CD1c-positive myeloid dendritic cell (primary cell): ENCODE measurements around the gene PDE10A.
"Not testable (repeated sequence)": the region's sequence is repeated elsewhere in the genome, so short reads cannot be mapped to it uniquely, and the experiment has no call there.

ENCODE experiments used
- DNase-seq: peaks from one replicate; pipeline ENCODE4 v3.0.0-alpha.2; 2016; ENCODE audit errors: extremely low spot score

PDE10A gene

DNA sequence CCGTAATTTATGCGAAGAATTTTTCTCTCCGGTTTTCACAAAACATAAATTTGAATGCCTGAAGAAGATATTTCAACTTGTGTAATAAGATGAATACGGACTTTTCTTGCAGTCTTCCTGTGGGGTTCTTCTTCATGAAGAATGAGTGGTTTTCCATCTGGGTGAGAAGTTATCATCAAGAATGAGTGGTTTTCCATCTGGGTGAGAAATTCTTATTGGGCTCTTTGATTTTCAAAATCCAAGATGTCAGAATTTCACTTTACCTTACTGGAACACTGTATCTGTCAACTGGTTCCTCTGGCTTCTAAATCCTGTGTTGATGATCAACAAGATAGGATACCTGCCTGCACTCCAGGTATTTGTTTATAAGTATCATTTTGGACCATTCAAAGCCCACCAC, 193.6 kb downstream of the PDE10A start:
- no peak for DNase-seq

DNA sequence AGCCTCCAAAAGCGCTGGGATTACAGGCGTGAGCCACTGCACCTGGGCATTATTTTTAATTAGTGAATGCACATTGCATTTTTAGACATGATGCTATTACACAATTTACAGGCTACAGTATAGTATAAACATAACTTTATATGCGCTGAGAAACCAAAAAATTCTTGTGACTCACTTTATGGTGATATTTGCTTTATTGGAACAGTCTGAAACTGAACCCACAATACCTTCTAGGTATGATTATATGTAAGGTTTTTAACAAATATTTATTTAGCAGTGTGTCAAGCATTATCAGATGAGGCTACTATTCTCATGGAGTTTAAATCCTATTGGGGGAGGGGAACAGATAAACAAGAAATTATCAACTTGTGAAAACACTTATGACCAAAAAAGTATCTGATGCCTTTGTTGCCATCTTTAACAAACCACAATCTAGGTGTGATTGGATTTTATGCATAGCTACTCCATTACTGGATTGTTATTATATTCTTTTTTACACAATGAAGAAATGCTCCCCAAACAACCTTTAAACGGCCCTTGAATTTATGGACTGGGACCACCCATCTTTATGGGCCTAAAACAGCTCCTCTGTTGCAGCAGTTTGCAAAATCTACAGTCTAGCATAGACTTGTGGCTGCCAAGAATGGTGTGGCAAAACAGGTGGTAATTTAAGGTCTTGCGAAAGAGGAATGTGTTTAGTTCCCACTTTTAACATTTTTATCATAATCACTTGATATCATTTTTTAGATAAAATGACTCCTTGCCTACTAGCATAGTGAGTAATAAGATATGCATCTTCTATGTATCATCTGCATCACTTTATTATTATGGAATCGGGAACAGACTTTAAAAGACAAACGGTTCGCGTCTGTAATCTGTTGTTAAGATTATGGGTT, 194.5 kb downstream of the PDE10A start:
- no peak for DNase-seq

DNA sequence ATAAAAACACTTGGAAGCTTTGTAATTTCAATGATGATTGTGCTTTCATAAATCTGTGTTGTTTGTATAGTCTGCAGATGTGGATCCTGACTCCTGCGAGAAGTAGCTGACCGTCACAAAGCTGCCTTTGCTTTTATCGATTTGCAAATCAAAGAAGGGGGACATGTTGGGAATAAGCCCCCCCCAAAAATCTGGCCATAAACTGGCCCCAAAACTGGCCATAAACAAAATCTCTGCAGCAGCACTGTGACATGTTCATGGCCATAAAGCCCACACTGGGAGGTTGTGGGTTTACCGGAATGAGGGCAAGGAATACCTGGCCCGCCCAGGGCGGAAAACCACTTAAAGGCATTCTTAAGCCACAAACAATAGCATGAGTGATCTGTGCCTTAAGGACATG, 199.5 kb downstream of the PDE10A start:
- not testable (repeated sequence) for DNase-seq

- DNase-seq, result not testable (repeated sequence)
Observed at GRCh38 chr6:165459605-165460301, 203.3 kb downstream of the PDE10A start.

- DNase-seq, result no peak
Observed at GRCh38 chr6:165458134-165458533, 204.9 kb downstream of the PDE10A start.

GRCh38 chr6:165456286-165456685, 206.8 kb downstream of the PDE10A start:
- DNase-seq, result no peak

GRCh38 chr6:165455488-165455887, 207.6 kb downstream of the PDE10A start:
- DNase-seq, result no peak

DNA sequence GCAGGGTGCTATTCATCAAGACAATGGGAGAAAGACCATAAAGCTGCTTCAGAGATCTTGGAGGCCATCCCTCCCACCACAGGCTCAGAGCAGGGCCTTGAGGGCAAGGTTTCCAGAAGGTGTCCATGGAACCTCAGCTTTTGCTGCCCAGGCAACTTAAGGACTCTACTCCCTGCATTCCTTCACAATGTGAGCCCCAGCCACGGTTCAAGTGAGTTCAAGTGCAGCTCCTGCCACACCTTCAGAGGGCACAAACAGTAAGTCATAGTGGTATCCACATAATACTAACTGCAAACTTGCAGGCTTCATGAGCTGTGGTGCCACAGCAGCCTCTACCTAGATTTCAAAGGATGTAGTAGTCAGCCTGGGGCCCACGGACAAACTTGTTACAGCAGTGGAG, 209.6 kb downstream of the PDE10A start:
- DNase-seq, result no peak

DNA sequence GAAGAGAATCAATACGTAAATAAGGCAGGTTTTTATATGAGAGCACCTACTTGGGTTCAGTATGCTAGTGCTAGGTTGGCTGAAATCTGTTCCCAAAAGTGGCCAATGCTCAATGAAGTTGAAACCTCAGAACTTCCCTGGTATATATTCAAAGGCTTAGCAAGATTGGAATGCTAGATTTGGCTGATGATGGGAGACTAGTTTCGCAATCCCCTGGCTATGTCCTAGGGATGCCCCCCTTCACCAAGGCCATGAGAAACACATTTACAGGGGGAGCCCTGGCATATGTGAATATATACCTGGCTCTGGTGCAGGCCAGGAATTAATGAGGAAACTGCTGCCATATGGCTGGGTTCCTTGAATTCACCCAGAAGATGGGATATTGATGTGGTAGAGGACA, 211.2 kb downstream of the PDE10A start:
- DNase-seq, result no peak

DNA sequence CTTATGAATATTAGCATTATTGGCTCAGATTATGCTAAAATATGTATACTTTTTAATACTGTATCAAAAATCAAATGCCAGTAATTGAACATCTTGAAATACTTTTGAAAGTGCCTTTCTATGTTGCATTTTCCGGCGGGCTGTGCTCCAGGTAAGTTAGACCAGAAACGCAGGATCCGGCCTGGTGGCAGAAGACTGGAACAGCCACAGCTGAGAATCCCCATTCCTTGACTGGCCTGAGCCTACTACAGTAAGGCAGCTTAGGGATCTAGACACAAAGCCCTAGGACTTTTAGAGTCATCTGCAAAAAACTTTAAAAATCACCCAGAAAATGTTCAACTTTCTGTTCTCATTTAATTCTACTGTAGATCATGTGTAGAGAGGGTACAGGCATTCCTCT, 214.8 kb downstream of the PDE10A start:
- DNase-seq, result no peak

DNA sequence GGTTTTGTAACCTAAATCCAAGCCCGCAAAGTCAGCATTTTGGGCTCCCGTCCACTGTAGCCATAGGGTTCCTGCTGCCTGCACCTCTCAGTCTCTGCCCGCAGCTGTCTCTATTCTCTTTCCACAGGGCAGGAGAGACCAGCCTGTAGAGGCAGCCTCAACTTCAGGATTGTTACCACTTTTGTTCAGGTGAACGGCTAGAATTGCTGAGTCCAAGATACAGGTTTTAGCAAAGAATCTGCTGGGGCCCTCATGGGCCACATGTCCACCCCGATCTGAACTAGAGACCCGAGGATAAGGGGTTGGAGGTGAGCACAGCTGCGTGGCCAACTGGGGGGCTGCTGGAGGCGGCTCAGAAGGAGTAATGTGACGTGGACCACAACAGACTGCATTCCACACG, 215.9 kb downstream of the PDE10A start:
- DNase-seq, result no peak

- no peak for DNase-seq
Observed at GRCh38 chr6:165446331-165446730, 216.7 kb downstream of the PDE10A start.

GRCh38 chr6:165443462-165443861, 219.6 kb downstream of the PDE10A start:
- DNase-seq, result no peak

GRCh38 chr6:165441181-165441580, 221.9 kb downstream of the PDE10A start:
- DNase-seq, result no peak

DNA sequence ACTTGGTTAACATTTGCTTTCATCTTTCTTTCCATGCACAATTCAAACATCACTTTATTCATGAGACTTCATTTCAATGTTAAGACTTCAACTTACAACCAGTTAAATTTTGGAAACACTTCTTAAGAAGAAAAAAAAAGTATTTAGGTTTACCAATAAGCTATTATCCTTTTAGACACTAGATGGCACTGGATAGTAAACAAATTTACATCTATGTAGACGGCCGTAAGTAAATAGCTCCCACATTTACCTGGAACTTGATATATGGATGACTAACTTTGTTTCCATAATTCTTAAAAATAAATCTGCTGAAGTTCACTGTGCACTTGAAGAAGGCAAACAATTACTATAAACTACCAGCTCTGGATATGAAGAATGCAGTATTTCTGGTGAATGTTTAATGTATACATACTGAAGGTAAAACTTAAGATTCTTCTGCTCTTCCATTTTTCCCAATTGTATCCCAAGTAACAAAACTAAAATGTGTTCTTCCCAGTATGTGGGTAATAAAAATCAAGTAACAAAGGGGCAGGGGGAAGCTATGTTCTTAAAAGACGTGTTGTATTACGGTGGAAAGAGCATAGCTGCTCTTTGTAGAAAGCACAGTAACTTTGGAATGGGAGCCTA, 223.0 kb downstream of the PDE10A start:
- no peak for DNase-seq

- DNase-seq, result no peak
Observed at GRCh38 chr6:165426892-165427291, 236.1 kb downstream of the PDE10A start.

GRCh38 chr6:165422192-165422591, 240.8 kb downstream of the PDE10A start:
- DNase-seq, result no peak

DNA sequence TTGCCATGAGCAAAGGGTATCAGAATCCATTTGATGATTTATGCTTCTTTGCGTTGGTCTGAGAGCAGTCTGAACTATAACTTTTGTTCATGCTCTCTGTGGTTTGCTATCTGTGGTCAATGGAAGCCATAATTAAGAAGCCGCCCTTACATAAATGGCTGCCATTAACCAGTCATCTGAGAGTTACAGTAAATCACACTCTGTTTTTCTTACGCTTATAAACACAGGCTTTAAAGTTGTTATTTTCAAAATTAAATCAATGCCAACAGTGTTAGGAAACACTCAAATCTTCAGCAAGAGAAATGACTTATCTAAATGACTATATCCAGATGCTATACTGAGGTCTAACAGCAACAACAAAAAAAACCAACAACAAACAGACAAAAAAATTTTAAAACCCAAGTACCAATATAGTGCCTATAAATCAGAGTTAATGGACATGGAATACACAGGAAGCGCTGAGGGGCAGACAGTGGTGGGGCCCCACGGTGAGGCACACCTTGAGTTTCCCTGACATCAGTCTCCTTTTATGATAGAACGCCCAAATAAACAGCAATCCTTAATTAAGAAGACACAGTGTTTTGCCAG, 245.7 kb downstream of the PDE10A start:
- DNase-seq, result no peak

DNA sequence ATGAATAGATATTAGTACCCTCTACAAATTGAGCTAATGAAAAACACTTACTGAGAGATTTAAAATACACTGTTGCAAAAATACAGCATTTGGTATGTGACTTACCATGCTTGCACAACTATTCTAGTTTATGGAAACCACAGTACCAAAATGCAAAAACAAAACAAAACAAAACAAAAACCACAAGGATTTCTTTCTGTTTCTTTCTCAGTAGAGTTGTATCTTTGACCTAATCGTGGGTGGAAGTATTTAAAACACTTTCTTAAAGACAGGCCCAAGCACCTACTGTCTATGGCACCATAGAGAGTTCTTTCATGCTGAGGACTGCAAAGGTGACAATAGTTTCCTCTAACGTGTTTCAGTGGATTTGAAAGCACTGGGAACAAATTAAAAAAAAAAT, 258.3 kb downstream of the PDE10A start:
- DNase-seq, result no peak

DNA sequence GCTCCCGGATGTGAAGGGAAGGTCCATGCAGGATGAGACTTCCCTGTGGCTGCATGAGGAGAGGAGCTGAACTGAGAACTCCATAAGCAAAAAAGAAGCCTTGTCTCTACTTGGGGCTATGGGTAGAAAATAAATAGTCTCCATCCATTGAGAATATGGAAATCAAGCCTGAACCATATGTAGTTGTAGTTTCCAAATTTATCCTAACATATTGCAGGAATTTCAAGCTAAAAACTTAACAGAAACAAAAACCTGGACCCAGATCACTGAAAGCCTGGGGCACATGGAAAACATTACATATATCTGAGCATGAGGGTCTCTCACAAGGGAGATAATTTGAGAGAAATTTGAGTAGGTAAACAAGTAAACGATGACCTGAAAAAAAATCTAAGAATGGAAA, 258.7 kb downstream of the PDE10A start:
- no peak for DNase-seq

DNA sequence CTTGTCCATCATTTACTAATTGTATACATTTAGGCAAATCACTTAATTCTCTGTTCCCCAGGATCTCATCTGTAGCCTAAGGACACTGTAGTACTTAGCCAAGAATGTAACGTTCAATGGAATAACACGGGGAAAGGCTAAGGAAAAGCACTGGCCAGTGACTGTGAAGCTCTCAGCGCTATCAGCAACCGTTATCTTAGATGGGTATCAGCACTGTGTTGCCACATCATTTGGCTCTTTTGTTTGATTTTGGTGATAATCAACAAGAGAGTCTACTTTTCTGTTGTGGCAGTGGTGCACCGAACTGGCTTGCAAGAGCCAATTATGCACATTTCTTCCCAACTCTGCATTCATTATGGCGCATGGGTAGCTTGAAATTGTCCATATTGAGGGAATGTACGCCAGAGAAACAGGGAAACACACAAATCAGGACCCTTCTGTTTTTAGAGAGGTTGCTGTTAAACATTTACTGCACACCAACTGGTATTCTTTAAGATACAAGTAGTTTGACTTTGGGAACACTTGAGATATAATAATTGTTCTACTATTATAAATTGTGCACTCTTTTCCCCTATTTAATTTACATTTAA, 259.9 kb downstream of the PDE10A start:
- no peak for DNase-seq

DNA sequence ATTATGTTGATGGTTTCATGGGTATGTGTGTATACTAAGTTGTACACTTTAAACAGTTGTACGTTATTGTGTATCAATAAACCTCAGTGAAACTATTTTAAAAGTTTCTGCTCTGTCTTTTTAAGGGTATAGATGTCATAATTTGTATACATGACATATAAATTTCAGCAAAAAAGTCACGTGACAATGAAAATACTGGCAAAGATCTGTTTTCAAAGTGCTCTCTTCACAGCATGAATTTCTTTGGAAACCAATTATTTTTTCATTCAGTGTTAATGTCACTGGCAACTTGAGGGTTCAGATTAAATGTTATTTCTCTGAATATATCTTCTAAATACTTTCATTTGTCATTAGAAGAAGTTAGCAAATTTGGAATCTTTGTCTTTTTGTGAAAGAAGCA, 261.9 kb downstream of the PDE10A start:
- DNase-seq, result no peak
